Tibial artery (tissue), 4 donors: Measurements from ENCODE around the gene SDK1.

Experiments used
- DNase-seq, 2 donors: peaks; one replicate each; pipeline ENCODE4 v3.0.0-alpha.2; 2019
- H3K27ac ChIP-seq, 2 donors: fragments of 200-600 bp; sonication (generic) in 1 of 2; 1 replicate in 1 of 2; 2 replicates in 1 of 2; pipeline ENCODE4 v1.5.1; 2018 to 2019; ENCODE audit warnings: mild to moderate bottlenecking in 1 of 2
- H3K27me3 ChIP-seq, 2 donors: fragments of 200-600 bp; sonication (generic) in 1 of 2; one replicate each; pipeline versions ENCODE4 v1.5.1 to v1.6.0; 2016 to 2019
- H3K36me3 ChIP-seq, 3 donors: fragments of 200-600 bp; sonication (generic) in 2 of 3; one replicate each; pipeline ENCODE4 v1.5.1; 2016 to 2019; ENCODE audit warnings: mild to moderate bottlenecking in 2 of 3
- H3K4me1 ChIP-seq, 4 donors: fragments of 200-600 bp; sonication (generic) in 2 of 4; 1 replicate in 3 of 4; 2 replicates in 1 of 4; pipeline ENCODE4 v1.5.1; 2016 to 2019
- H3K4me3 ChIP-seq, 2 donors: fragments of 200-600 bp; sonication (generic) in 1 of 2; 1 replicate in 1 of 2; 2 replicates in 1 of 2; pipeline ENCODE4 v1.5.1; 2018 to 2019; ENCODE audit warnings: mild to moderate bottlenecking in 2 of 2
- H3K9me3 ChIP-seq, 3 donors: fragments of 200-600 bp; sonication (generic) in 1 of 3; one replicate each; pipeline ENCODE4 v1.5.1; 2016 to 2019
- intact Hi-C: fragments of 100-400 bp; cut with DNase I; formaldehyde crosslinking; loops from one replicate; pipeline ENCODE4 v1.15.0; 2023; ENCODE audit warnings: low total_unique reads
- TF ChIP-seq, protein P1 (sequence below), 2 experiments: fragments of 200-600 bp in 1 of 2; fragments of 450-650 bp in 1 of 2; IDR thresholded peaks; one replicate each; pipeline ENCODE4 v1.5.1; 2017 to 2019; ENCODE audit warnings: antibody characterized with exemption in 2 of 2, mild to moderate bottlenecking in 1 of 2, moderate library complexity in 1 of 2

Gene SDK1

DNA sequence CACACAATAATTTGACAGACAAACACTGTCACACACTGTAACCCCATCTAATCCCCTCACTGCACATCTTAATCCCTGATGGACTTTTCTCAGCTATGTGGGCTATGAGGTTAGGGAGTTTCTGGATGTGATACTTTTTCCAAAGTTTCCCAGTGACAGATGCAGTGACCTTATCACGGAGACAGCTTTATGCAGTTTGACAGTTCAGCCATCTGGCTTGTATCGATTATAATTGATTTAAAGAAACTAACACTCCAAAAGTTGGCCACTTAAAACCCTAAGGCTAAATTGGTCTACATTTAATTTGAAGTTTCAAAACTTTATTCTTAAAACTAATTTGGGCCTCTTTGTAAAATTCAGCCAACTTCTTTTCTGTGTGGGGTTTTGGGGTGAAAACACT lies 196.7 kb downstream of the SDK1 start:
- H3K36me3 ChIP-seq: no peaks in the 10 kb centered on the region
- peaks cover 0 to 19% (median 0%) of the 10 kb centered on the region in 4 donors for H3K4me1 ChIP-seq
- H3K27me3 ChIP-seq: no peaks in the 10 kb centered on the region
- DNase-seq: no peak
- no peak overlapping the region for H3K4me3 ChIP-seq
- H3K9me3 ChIP-seq: peaks cover 0 to 10% (median 0%) of the 10 kb centered on the region in 3 donors
- intact Hi-C loops: no loop called here
- no peak overlapping the region for H3K27ac ChIP-seq
- TF ChIP-seq, protein P1, sequence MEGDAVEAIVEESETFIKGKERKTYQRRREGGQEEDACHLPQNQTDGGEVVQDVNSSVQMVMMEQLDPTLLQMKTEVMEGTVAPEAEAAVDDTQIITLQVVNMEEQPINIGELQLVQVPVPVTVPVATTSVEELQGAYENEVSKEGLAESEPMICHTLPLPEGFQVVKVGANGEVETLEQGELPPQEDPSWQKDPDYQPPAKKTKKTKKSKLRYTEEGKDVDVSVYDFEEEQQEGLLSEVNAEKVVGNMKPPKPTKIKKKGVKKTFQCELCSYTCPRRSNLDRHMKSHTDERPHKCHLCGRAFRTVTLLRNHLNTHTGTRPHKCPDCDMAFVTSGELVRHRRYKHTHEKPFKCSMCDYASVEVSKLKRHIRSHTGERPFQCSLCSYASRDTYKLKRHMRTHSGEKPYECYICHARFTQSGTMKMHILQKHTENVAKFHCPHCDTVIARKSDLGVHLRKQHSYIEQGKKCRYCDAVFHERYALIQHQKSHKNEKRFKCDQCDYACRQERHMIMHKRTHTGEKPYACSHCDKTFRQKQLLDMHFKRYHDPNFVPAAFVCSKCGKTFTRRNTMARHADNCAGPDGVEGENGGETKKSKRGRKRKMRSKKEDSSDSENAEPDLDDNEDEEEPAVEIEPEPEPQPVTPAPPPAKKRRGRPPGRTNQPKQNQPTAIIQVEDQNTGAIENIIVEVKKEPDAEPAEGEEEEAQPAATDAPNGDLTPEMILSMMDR (IDR thresholded peaks at IDR 0.05): no peak

DNA sequence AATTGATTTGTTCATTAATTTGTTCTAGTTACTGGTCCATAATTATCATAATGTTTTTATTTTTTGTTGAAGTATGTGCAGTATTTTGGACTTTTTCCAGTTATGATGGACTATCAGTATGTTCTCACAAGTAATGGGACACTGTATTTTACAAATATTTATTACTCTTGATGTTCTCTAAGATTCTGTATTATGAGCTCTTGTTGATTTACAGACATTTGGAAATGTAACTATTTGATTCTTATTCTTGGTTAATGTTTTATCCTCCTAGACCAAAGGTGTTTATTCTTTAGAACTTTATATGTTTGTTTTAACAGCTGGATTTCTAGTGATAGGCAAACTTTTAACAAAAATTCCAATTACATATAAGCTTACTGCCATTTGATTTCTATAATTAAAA lies 200.6 kb downstream of the SDK1 start:
- intact Hi-C loops: no loop called here
- H3K27me3 ChIP-seq: no peaks in the 10 kb centered on the region
- no peaks in the 10 kb centered on the region for H3K4me1 ChIP-seq
- no peak overlapping the region for H3K4me3 ChIP-seq
- no peak for DNase-seq
- H3K9me3 ChIP-seq: peaks cover 0 to 17% (median 0%) of the 10 kb centered on the region in 3 donors
- TF ChIP-seq, protein P1 (IDR thresholded peaks at IDR 0.05): no peak
- H3K36me3 ChIP-seq: no peaks in the 10 kb centered on the region
- no peak overlapping the region for H3K27ac ChIP-seq

DNA sequence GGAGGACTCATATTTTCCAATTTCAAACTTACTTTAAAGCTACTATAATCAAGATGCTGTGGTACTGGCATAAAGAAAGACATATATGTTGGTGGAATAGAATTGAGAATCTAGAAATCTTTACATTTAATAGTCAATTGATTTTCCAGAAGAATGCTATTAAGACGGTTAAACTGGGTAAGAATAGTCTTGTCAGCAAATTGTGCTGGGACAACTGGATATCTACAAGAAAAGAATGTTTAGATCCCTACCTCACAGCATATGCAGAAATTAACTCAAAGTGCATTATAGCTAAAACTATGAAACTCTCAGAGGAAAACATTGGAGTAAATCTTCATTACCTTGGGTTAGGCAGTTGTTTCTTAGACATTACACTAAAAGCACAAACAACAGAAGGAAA lies 203.3 kb downstream of the SDK1 start:
- no peak for DNase-seq
- Histone ChIP-seq H3K27ac (no peak overlapping the region), H3K9me3 (peaks cover 0 to 23% (median 3%) of the 10 kb centered on the region in 3 donors), H3K36me3 (no peaks in the 10 kb centered on the region), H3K4me1 (no peaks in the 10 kb centered on the region), H3K4me3 (no peak overlapping the region), H3K27me3 (no peaks in the 10 kb centered on the region)
- TF ChIP-seq, protein P1 (IDR thresholded peaks at IDR 0.05): no peak
- intact Hi-C loops: no loop called here

DNA sequence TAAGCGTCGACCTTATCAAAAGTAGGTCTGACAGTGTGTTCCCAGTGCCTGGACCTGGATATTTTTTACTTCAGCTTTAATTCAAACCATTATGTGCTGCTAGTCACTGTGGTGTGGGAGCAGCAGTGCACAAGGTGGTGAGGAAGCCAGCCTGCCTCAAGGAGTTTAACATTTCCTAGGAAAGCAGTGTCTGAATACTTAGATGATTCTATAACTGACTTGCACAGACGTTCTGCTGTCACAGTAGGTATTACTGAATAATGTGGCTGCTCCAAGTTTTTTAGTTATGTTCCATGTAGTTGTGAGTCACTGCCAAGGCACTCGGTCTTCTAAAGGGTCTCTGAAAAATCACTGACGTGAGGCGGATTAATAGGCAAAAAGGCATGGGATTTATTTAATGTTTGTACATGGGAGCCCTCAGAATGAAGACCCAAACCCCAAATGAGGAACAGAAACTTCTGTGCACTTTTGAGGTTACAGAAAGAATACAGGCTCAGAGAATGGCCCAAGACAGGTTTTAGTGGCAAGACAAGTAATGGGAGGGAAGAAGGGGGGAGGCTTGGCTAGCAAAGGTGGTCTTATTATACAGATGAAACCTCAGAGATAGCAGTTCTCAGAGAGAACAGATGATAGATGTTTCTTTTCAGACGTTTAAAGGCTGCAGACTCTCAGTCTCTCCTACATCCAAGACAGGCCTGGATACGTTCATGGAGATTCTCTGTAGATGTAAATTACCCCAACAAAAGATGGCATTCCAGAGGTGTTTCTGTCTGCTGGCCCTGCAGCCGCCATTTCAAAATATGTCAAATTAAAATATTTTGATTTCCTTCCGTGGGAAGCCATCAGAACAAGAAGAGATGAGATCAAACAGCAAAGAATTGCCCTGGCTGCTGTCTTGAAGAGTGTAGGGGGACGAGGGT lies 209.3 kb downstream of the SDK1 start:
- Histone ChIP-seq H3K4me3 (no peak overlapping the region), H3K4me1 (no peaks in the 10 kb centered on the region), H3K27ac (no peak overlapping the region), H3K27me3 (no peaks in the 10 kb centered on the region), H3K9me3 (peaks cover 0 to 9% (median 3%) of the 10 kb centered on the region in 3 donors), H3K36me3 (no peaks in the 10 kb centered on the region)
- intact Hi-C loops: no loop called here
- no peak for DNase-seq
- TF ChIP-seq, protein P1 (IDR thresholded peaks at IDR 0.05): no peak

DNA sequence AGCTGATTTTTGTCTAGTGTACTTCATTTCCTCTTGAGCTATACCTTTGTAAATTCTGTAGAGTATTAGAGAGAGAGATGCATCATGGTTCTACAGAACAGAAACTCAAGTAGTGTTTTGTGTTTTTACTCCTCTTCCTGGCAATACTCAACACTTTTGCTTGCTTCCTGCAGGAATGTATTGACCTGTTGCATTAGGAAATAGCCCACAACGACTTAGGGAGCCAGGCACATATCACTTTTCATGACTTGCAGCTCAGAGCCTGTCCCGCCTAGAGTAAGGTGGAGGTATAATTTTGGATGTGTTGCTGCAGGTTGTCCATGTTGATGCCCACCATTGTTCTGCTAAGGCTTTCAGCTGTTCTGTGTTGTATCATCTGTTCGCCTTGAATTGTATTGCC lies 216.3 kb downstream of the SDK1 start:
- TF ChIP-seq, protein P1 (IDR thresholded peaks at IDR 0.05): no peak
- H3K4me1 ChIP-seq: peaks cover 0 to 39% (median 0%) of the 10 kb centered on the region in 4 donors
- no peaks in the 10 kb centered on the region for H3K36me3 ChIP-seq
- DNase-seq: no peak
- H3K27me3 ChIP-seq: no peaks in the 10 kb centered on the region
- no peaks in the 10 kb centered on the region for H3K9me3 ChIP-seq
- intact Hi-C loops: no loop called here
- H3K4me3 ChIP-seq: no peak overlapping the region
- no peak overlapping the region for H3K27ac ChIP-seq
